Motor neuron (in vitro differentiated cells): Measurements from ENCODE around the gene SHLD2. TPM values are rescaled to one million over a fixed set of nuclear protein-coding genes. Genes with fewer than 3 reads are reported as not detected.
A peak's percentile ranks its signal among the peaks of the same experiment; 100 is the strongest.
"Not testable (repeated sequence)": the region's sequence is repeated elsewhere in the genome, so short reads cannot be mapped to it uniquely, and the experiment has no call there.

ENCODE experiments used
- ATAC-seq, 8 experiments: fragments of 200-7000 bp; cut with Tn5 transposase; replicated peaks in 6 of 8; 2 replicates each; pipeline ENCODE4 v1.8.0; 2021; ENCODE audit warnings: mild to moderate bottlenecking in 8 of 8, moderate library complexity in 8 of 8
- H3K27ac ChIP-seq, 2 donors: fragments of 250-450 bp; sonication (Bioruptor Pico); 2 replicates each; pipeline ENCODE4 v1.9.0; 2021; ENCODE audit warnings: antibody characterized with exemption in 2 of 2, mild to moderate bottlenecking in 2 of 2, moderate library complexity in 1 of 2
- H3K4me1 ChIP-seq, 2 donors: fragments of 250-450 bp; sonication (Bioruptor Pico); replicated peaks in 1 of 2; 2 replicates each; pipeline ENCODE4 v1.6.1; 2021; ENCODE audit warnings: antibody characterized with exemption in 2 of 2, mild to moderate bottlenecking in 2 of 2, moderate library complexity in 1 of 2
- H3K4me3 ChIP-seq, 5 donors: fragments of 250-450 bp; sonication (Bioruptor Pico); 2 replicates each; pipeline ENCODE4 v1.9.0; 2021; ENCODE audit warnings: antibody characterized with exemption in 5 of 5, mild to moderate bottlenecking in 5 of 5, moderate library complexity in 4 of 5
- WGBS, 10 experiments: fragments of 450-650 bp; shearing (Covaris generic); methylation state at CpG; one replicate each; pipeline ENCODE4 v1.0.0; 2022; 5-methylcytosine and 5-hydroxymethylcytosine counted together
- in situ Hi-C, 9 experiments: fragments of 400-800 bp; cut with MboI; loops; one replicate each; pipeline ENCODE4 v1.15.0; 2021; ENCODE audit warnings: low sequenced_read_pairs in 9 of 9, low pct_unique_long_range_greater_than_20kb in 2 of 9; ENCODE audit not compliant: unreplicated experiment in 9 of 9
- total RNA-seq, 8 experiments: library from RNA; unstranded; fragments of 300-600 nt; gene quantifications; 2 replicates each; pipeline versions ENCODE4 v1.2.3 to v1.2.4, GENCODE V29; 2022

Gene SHLD2
- total RNA-seq, 8 experiments from 2014 or later, result 12.5 to 37.2 (median 18.3) TPM

- WGBS, 10 experiments, result no CpG with 5 or more reads among the region's 4 CpGs
- not testable (repeated sequence) for ATAC-seq
Measured at GRCh38 chr10:87170705-87171104, 75.7 kb downstream of the SHLD2 start.

GRCh38 chr10:87171670-87172069 is 76.7 kb downstream of the SHLD2 start:
- 33 to 100% methylated on average over 1 of the region's 1 CpG; no CpG with 5 or more reads in 8 of the 10 experiments for WGBS, 10 experiments
- ATAC-seq, H3K4me3 ChIP-seq, in situ Hi-C loops, H3K4me1 ChIP-seq, H3K27ac ChIP-seq: not testable (repeated sequence)

More at GRCh38 chr10:87170705-87171104, 75.7 kb downstream of the SHLD2 start:
- in situ Hi-C loops, H3K4me3 ChIP-seq, H3K27ac ChIP-seq, H3K4me1 ChIP-seq: not testable (repeated sequence)

- H3K4me1 ChIP-seq, ATAC-seq, in situ Hi-C loops, H3K4me3 ChIP-seq, H3K27ac ChIP-seq: not testable (repeated sequence)
Measured at GRCh38 chr10:87172178-87172577, 77.2 kb downstream of the SHLD2 start.

- H3K4me3 ChIP-seq, in situ Hi-C loops, H3K4me1 ChIP-seq, ATAC-seq, H3K27ac ChIP-seq: not testable (repeated sequence)
- WGBS, 10 experiments, result no CpG with 5 or more reads among the region's 3 CpGs
Measured at GRCh38 chr10:87177587-87177986, 82.6 kb downstream of the SHLD2 start.

GRCh38 chr10:87184421-87184820 is 89.4 kb downstream of the SHLD2 start:
- H3K27ac ChIP-seq, H3K4me3 ChIP-seq, H3K4me1 ChIP-seq, in situ Hi-C loops: not testable (repeated sequence)
- 83 to 100% (median 93%) methylated on average over 1 to 4 of the region's 6 CpGs; no CpG with 5 or more reads in 3 of the 10 experiments for WGBS, 10 experiments
- ATAC-seq, result peak in 3 of 8 experiments; percentile 19 to 99 (median 38)

GRCh38 chr10:87186016-87186415 is 91.0 kb downstream of the SHLD2 start:
- H3K4me1 ChIP-seq, H3K4me3 ChIP-seq, in situ Hi-C loops, ATAC-seq, H3K27ac ChIP-seq: not testable (repeated sequence)
- no CpG with 5 or more reads among the region's 4 CpGs for WGBS, 10 experiments

- 67 to 100% (median 89%) methylated on average over 1 to 3 of the region's 3 CpGs; no CpG with 5 or more reads in 3 of the 10 experiments for WGBS, 10 experiments
- H3K4me1 ChIP-seq, ATAC-seq, H3K27ac ChIP-seq, in situ Hi-C loops, H3K4me3 ChIP-seq: not testable (repeated sequence)
Measured at GRCh38 chr10:87187573-87187972, 92.6 kb downstream of the SHLD2 start.

GRCh38 chr10:87191841-87192240 is 96.8 kb downstream of the SHLD2 start:
- H3K27ac ChIP-seq, ATAC-seq, in situ Hi-C loops, H3K4me3 ChIP-seq, H3K4me1 ChIP-seq: not testable (repeated sequence)
- no CpG with 5 or more reads among the region's 3 CpGs for WGBS, 10 experiments

- in situ Hi-C loops, H3K27ac ChIP-seq, H3K4me3 ChIP-seq, H3K4me1 ChIP-seq: not testable (repeated sequence)
- peak in 2 of 8 experiments; percentile 7 to 34 for ATAC-seq
- WGBS, 10 experiments, result 7 to 100% (median 88%) methylated on average over 2 to 4 of the region's 6 CpGs; no CpG with 5 or more reads in 3 of the 10 experiments
Measured at GRCh38 chr10:87200924-87201323, 105.9 kb downstream of the SHLD2 start.

- WGBS, 10 experiments, result no CpG with 5 or more reads among the region's 4 CpGs
- in situ Hi-C loops, result not testable (repeated sequence)
- ATAC-seq, result peak in 3 of 8 experiments; percentile 7 to 44 (median 37)
Measured at GRCh38 chr10:87204801-87205200, 109.8 kb downstream of the SHLD2 start.

GRCh38 chr10:87206922-87207321 is 111.9 kb downstream of the SHLD2 start:
- H3K4me3 ChIP-seq, H3K27ac ChIP-seq, H3K4me1 ChIP-seq, in situ Hi-C loops, ATAC-seq: not testable (repeated sequence)
- WGBS, 10 experiments, result 100% methylated on average over 1 of the region's 4 CpGs; no CpG with 5 or more reads in 9 of the 10 experiments

More at GRCh38 chr10:87204801-87205200, 109.8 kb downstream of the SHLD2 start:
- not testable (repeated sequence) for H3K4me3 ChIP-seq, H3K4me1 ChIP-seq, H3K27ac ChIP-seq

GRCh38 chr10:87210309-87210708 is 115.3 kb downstream of the SHLD2 start:
- ATAC-seq, in situ Hi-C loops: not testable (repeated sequence)

GRCh38 chr10:87211848-87212247 is 116.8 kb downstream of the SHLD2 start:
- H3K27ac ChIP-seq, H3K4me3 ChIP-seq, H3K4me1 ChIP-seq, in situ Hi-C loops: not testable (repeated sequence)
- peak in 1 of 8 experiments; percentile 14 for ATAC-seq
- WGBS, 10 experiments, result 100% methylated on average over 1 of the region's 2 CpGs; no CpG with 5 or more reads in 9 of the 10 experiments

More at GRCh38 chr10:87210309-87210708, 115.3 kb downstream of the SHLD2 start:
- H3K27ac ChIP-seq, H3K4me3 ChIP-seq, H3K4me1 ChIP-seq: not testable (repeated sequence)
- 75 to 100% (median 100%) methylated on average over 1 to 3 of the region's 5 CpGs; no CpG with 5 or more reads in 3 of the 10 experiments for WGBS, 10 experiments

GRCh38 chr10:87213150-87213765 is 118.3 kb downstream of the SHLD2 start:
- H3K4me3 ChIP-seq, H3K27ac ChIP-seq, H3K4me1 ChIP-seq, in situ Hi-C loops, ATAC-seq: not testable (repeated sequence)
- WGBS, 10 experiments, result no CpG with 5 or more reads among the region's 8 CpGs
